Stomach (tissue), 4 donors: ENCODE results near the gene GADD45GIP1.

Source experiments
- POLR2AphosphoS5 ChIP-seq, 3 donors: sonication (generic); formaldehyde crosslinking; IDR thresholded peaks; one replicate each; pipeline ENCODE4 v1.6.1; 2016; ENCODE audit warnings: antibody characterized with exemption in 3 of 3
- TF ChIP-seq, protein P1 (sequence below), 7 experiments: fragments of 450-650 bp in 4 of 7; fragments of 200-600 bp in 3 of 7; sonication (generic) in 3 of 7; IDR thresholded peaks; one replicate each; pipeline ENCODE4 v1.5.1; 2016 to 2019; ENCODE audit warnings: antibody characterized with exemption in 7 of 7, control low read depth in 2 of 7, mild to moderate bottlenecking in 1 of 7

- TF ChIP-seq, protein P1, sequence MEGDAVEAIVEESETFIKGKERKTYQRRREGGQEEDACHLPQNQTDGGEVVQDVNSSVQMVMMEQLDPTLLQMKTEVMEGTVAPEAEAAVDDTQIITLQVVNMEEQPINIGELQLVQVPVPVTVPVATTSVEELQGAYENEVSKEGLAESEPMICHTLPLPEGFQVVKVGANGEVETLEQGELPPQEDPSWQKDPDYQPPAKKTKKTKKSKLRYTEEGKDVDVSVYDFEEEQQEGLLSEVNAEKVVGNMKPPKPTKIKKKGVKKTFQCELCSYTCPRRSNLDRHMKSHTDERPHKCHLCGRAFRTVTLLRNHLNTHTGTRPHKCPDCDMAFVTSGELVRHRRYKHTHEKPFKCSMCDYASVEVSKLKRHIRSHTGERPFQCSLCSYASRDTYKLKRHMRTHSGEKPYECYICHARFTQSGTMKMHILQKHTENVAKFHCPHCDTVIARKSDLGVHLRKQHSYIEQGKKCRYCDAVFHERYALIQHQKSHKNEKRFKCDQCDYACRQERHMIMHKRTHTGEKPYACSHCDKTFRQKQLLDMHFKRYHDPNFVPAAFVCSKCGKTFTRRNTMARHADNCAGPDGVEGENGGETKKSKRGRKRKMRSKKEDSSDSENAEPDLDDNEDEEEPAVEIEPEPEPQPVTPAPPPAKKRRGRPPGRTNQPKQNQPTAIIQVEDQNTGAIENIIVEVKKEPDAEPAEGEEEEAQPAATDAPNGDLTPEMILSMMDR (IDR thresholded peaks at IDR 0.05): no peak
- TF ChIP-seq POLR2AphosphoS5 (IDR thresholded peaks at IDR 0.05): no peak
Observed at GRCh38 chr19:12990431-12990830, 33.4 kb upstream of the GADD45GIP1 start.
